ENCODE results near the gene AMOTL2.

AMOTL2 gene

DNA sequence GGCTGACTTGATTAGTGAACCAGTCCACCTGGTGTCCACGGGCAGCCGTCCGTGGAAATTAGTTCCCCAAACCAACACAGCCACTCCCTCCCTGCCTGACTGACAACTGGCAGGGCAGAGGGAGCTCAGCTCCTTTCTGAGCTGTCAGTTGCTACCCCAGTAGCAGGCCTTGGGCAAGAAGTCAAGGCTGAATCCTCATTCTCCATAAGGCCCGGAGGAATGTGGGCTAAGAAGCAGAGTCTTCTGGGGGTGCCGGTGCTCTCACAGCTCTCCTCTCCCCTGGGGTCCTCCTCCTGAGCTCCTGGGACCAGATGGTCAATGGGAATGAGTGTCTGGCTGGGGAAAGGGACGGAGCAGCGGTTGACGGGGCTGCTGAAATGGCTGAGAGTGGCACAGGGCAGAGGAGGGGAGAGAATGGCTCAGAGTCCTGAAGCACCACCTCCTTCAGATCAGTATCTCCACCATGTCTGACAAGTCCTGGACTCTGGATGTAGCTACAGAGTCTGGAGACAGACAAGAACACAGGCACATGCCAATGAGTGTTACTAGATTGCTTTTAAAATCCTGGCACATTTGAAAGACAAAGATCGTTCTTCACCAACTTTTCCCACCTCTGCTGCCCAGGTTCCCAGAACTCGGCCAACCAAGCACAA lies 16.9 kb downstream of the AMOTL2 start:
- H3K4me3 ChIP-seq (replicated peaks; ENCODE audit: low read depth, low read length) = no peak overlapping the region
- TF ChIP-seq, protein P1, sequence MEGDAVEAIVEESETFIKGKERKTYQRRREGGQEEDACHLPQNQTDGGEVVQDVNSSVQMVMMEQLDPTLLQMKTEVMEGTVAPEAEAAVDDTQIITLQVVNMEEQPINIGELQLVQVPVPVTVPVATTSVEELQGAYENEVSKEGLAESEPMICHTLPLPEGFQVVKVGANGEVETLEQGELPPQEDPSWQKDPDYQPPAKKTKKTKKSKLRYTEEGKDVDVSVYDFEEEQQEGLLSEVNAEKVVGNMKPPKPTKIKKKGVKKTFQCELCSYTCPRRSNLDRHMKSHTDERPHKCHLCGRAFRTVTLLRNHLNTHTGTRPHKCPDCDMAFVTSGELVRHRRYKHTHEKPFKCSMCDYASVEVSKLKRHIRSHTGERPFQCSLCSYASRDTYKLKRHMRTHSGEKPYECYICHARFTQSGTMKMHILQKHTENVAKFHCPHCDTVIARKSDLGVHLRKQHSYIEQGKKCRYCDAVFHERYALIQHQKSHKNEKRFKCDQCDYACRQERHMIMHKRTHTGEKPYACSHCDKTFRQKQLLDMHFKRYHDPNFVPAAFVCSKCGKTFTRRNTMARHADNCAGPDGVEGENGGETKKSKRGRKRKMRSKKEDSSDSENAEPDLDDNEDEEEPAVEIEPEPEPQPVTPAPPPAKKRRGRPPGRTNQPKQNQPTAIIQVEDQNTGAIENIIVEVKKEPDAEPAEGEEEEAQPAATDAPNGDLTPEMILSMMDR (IDR thresholded peaks at IDR 0.05; ENCODE audit: low read length, missing control alignments) = no peak
- no peak for DNase-seq (ENCODE audit: low read depth)

DNA sequence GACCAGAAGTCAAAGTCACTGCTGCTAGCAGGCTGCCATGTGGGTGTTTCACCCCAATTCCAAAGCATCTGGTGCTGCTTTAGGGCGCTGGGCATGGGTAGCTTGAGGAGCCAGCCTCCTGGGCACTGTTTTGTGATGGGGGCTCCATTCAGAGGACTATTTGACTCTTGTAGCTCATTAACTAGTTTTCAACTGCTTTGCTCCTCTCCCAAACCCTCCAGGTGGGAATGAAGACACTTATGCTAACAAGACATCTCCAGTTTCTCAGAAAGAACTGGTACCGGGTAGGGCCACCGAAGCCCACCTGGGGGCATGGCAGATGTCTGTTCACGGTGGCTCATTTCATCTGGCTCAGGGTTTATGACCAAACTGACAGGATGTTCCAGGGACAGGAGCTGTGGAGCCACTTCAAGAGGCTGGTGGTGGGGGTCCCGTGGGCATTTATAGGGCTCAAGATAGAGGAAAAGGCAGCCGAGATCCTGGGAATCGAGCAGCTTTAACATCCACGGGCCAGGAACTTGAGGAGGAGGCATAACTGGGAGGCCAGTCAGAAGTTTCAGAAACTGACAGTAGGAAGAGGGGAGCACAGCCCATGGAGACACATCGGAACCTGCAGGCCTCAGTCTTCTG lies 17.7 kb downstream of the AMOTL2 start:
- H3K4me3 ChIP-seq (replicated peaks; ENCODE audit: low read depth, low read length) = no peak overlapping the region
- TF ChIP-seq, protein P1 (IDR thresholded peaks at IDR 0.05; ENCODE audit: low read length, missing control alignments) = no peak
- DNase-seq (ENCODE audit: low read depth) = no peak

DNA sequence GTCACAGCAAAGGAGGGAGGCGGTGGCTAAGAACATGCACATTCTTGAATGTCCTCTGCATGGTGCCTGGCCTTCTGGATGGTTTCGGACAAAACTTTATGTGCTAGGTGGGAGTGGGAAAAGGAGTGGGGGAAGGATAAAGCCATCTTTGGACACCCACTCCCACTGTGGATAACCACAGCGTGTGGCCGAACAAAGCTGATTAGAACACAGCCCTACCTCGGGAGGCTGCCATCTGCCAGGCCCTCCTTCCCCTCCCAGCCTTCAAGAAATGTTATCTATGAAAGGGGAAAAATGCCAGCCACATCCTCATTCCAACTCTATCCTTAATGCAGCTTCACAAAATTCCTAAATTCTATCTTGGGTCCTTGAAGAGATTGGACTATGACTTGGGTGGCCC lies 18.8 kb downstream of the AMOTL2 start:
- TF ChIP-seq, protein P1 (IDR thresholded peaks at IDR 0.05; ENCODE audit: low read length, missing control alignments) = no peak
- DNase-seq (ENCODE audit: low read depth) = no peak
- no peak overlapping the region for H3K4me3 ChIP-seq (replicated peaks; ENCODE audit: low read depth, low read length)

DNA sequence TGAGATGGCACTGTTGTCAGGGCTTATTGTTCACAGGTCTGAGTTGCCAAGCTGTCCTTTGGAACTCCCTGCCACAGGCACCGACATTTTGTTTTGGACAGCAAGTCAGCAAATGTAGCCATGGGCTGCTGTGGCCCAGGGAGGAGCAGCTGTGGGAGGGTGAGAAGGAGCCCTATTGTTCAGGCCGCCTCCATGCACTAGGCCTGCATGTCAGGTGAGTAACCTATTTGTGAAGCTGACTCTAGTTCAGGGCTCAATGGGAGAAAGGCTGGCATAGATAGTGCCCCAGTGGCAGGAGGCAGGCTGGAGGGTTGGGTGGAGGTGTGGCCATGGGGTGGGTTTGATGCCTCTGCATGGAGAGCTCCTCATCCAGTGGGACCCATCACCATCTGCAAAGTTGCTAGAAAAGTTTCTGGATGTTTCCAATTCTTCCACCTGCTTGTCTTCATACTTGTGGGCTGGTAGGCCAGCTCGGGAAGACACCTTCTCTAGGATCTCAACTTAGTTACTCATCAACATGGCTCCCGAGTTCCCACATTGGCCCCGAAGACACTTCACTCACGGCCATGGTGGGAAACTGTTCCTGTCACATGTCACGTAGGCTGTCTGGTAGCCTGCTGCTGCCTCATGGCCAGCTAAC lies 19.5 kb downstream of the AMOTL2 start:
- no peak overlapping the region for H3K4me3 ChIP-seq (replicated peaks; ENCODE audit: low read depth, low read length)
- TF ChIP-seq, protein P1 (IDR thresholded peaks at IDR 0.05; ENCODE audit: low read length, missing control alignments) = no peak
- no peak for DNase-seq (ENCODE audit: low read depth)

DNA sequence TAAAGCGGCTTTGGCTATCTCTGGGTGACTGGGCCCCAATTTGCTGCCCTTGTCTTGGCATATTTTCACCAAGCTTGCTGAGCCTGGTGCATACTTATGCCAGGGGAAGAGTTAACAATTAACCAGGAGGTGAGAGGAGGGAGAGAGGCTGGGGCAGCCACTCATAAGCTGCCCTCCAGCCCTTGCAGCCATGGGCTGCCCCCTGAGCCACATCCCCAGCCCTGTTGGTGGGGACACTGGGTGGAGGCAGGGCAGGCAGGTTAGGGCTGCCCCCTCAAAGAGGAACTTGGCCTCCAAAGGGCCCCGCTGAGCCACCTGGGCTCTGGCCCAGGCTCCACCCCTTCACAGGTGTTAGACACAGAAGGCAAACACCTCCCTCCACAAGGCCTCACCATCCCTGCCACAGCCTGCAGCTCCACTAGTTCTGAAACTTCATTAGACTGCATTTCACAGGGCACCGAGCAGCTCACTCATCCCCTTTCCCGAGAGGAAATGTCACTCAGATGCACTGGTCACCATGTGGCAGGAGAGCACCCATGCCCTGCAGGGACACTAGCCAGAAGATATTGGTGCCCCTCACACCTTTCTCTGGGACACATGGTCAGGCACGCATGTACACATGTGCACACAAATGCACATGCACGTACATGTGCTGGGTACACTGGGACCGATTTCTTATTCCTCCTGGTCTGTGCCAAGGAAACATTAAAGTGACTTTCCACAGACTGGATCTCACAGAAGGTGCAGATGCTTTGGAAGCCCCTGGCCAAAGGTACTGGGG lies 20.2 kb downstream of the AMOTL2 start:
- TF ChIP-seq, protein P1 (IDR thresholded peaks at IDR 0.05; ENCODE audit: low read length, missing control alignments) = no peak
- no peak overlapping the region for H3K4me3 ChIP-seq (replicated peaks; ENCODE audit: low read depth, low read length)
- no peak for DNase-seq (ENCODE audit: low read depth)

DNA sequence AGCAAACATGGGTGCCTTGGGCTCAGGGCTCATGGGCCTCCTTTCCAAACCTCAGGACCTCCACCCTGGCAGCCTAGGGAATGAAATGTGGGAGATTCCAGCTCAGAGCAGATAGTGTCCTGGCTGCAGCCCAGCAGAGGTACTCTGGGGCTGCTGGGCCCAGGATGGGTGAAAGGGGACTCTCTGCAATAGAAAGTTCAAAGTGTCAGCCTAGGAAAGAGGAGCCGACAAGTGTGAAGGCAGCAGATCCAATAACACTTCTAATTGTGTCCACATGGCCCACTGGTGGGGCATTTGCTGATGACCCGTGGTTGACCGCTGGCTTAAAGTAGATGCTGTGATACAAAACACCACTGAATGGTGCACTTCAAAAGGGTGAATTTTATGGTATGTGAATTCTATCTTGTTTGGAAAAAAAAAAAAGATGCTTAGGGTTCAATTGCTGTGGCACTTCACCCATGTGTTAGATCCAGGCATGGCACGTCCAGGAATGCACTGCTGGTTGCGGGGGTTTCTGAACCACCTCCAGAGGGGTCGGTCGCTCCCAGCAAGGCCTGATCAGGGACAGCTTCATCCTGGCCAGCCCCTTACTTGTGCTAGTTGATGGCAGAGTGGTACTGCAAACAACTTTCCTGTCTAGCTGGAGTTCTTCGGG lies 20.9 kb downstream of the AMOTL2 start:
- TF ChIP-seq, protein P1 (IDR thresholded peaks at IDR 0.05; ENCODE audit: low read length, missing control alignments) = no peak
- H3K4me3 ChIP-seq (replicated peaks; ENCODE audit: low read depth, low read length) = no peak overlapping the region
- DNase-seq (ENCODE audit: low read depth) = no peak

Measured in fibroblast of pulmonary artery (primary cell).